RWPE2 (cell line): ENCODE data around the gene SLF1.
"Not testable (repeated sequence)": the region's sequence is repeated elsewhere in the genome, so short reads cannot be mapped to it uniquely, and the experiment has no call there.

Experiments
- ATAC-seq: fragments of 200-7000 bp; cut with Tn5 transposase; 3 replicates; pipeline ENCODE4 v1.9.1; 2021; ENCODE audit warnings: low read depth
- DNase-seq: peaks from one replicate; pipeline ENCODE4 v3.0.0-alpha.2; 2020; ENCODE audit warnings: low spot score
- H3K27ac ChIP-seq: fragments of 450-650 bp; 2 replicates; pipeline ENCODE4 v1.5.1; 2017; ENCODE audit warnings: mild to moderate bottlenecking; ENCODE audit not compliant: poor library complexity, severe bottlenecking
- H3K27me3 ChIP-seq: fragments of 250-450 bp; sonication (Bioruptor Pico); 2 replicates; pipeline ENCODE4 v1.5.1; 2021; ENCODE audit warnings: mild to moderate bottlenecking, moderate library complexity; ENCODE audit not compliant: insufficient read depth, poor library complexity, severe bottlenecking
- H3K36me3 ChIP-seq: fragments of 250-450 bp; sonication (Bioruptor Pico); 2 replicates; pipeline ENCODE4 v1.5.1; 2020; ENCODE audit warnings: low read depth, mild to moderate bottlenecking, moderate library complexity
- H3K4me1 ChIP-seq: fragments of 250-450 bp; sonication (Bioruptor Pico); 2 replicates; pipeline ENCODE4 v1.5.1; 2021; ENCODE audit warnings: mild to moderate bottlenecking, moderate library complexity; ENCODE audit not compliant: insufficient read depth, poor library complexity, severe bottlenecking
- H3K4me3 ChIP-seq: fragments of 250-450 bp; sonication (Bioruptor Pico); 2 replicates; pipeline ENCODE4 v1.5.1; 2021; ENCODE audit warnings: mild to moderate bottlenecking, moderate library complexity; ENCODE audit not compliant: severe bottlenecking
- H3K9me3 ChIP-seq: fragments of 250-450 bp; sonication (Bioruptor Pico); 2 replicates; pipeline ENCODE4 v1.5.1; 2021; ENCODE audit warnings: mild to moderate bottlenecking, moderate library complexity; ENCODE audit not compliant: severe bottlenecking
- TF ChIP-seq, protein P1 (sequence below): fragments of 450-650 bp; IDR thresholded peaks from one replicate; pipeline ENCODE4 v1.5.1; 2017; ENCODE audit warnings: mild to moderate bottlenecking, moderate library complexity; ENCODE audit not compliant: poor library complexity, severe bottlenecking

SLF1 gene

DNA sequence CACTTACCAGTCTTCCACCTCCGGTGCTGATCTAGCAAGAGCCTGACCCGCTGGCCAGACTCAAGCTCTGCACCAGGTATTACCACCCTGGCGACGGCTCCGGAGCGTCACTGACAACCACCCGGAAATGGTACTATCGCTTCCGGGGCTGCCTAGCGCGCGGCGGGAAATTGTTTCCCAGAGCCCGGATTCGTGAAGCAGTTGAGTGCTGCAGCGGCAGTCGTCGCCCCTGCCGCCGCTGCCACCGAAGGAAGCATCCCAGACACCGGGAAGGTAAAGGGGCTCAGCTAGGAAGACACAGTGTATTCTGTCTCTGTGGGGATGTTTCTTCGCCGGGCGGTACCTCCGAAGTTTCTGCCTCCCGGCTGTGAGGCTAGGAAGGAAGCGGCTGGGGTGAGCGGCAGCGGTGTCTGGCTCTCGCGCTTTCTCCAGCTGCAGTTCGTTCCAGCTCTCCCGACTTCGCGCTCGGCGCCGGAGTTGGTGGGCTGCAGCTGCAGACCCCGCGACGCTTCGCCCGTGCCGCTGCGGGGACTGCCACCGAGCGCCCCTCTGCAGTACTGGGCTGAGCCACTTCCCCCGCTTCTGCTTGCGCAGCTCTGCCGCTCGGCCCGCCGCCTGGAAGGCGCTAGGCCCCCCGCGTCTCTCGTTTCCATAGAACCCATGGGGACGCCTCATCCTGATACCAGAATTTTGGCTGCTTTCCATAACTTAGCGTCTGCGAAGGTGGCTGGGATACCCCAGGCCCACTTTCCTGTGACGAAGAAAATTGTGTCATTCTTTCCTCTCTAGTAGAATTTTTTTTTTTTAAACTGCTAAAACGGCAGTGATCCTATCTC lies at the start of gene SLF1, which contains the start of gene KIAA0825:
Gene SLF1, plus strand, starts transcription at position 177 of the 836 bp plus-strand sequence. CDS start 10,142 bp downstream, outside the sequence.
Gene KIAA0825, minus strand, starts transcription at position 112 of the 836 bp plus-strand sequence. CDS start 81,478 bp downstream, outside the sequence.
- TF ChIP-seq, protein P1, sequence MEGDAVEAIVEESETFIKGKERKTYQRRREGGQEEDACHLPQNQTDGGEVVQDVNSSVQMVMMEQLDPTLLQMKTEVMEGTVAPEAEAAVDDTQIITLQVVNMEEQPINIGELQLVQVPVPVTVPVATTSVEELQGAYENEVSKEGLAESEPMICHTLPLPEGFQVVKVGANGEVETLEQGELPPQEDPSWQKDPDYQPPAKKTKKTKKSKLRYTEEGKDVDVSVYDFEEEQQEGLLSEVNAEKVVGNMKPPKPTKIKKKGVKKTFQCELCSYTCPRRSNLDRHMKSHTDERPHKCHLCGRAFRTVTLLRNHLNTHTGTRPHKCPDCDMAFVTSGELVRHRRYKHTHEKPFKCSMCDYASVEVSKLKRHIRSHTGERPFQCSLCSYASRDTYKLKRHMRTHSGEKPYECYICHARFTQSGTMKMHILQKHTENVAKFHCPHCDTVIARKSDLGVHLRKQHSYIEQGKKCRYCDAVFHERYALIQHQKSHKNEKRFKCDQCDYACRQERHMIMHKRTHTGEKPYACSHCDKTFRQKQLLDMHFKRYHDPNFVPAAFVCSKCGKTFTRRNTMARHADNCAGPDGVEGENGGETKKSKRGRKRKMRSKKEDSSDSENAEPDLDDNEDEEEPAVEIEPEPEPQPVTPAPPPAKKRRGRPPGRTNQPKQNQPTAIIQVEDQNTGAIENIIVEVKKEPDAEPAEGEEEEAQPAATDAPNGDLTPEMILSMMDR = no peak
- H3K36me3 ChIP-seq = peaks cover 7% of the 10 kb centered on the region
- H3K27ac ChIP-seq = peak within 1 kb of the TSS; percentile 88
- peak; percentile 95 for ATAC-seq
- no peaks in the 10 kb centered on the region for H3K9me3 ChIP-seq
- DNase-seq = peak; percentile 93
- H3K4me3 ChIP-seq = peak within 1 kb of the TSS; percentile 61
- H3K27me3 ChIP-seq = no peaks in the 10 kb centered on the region
- peaks cover 20% of the 10 kb centered on the region for H3K4me1 ChIP-seq

DNA sequence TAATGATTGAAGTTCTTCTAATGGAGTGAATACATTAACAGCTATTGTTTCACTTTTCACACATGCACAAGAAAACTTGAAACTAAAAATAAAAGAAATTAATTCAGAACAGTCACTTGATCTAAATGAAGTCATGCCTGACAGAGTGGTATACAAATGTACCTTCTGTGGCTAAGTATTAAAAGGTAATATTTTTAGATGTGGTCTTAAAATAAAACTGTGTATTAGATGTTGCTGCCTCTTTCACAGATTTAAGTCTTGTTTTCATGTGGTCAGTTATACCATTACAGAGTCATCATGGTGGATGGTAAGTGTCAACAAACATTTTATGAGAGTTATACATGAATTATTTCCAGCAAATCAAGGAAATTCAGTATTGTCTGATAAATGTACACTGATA lies 47.1 kb upstream of the SLF1 start:
- DNase-seq = no peak
- no peak for ATAC-seq
- no peaks in the 10 kb centered on the region for H3K36me3 ChIP-seq

GRCh38 chr5:94573349-94573748 lies 45.1 kb upstream of the SLF1 start:
- H3K36me3 ChIP-seq, H3K27ac ChIP-seq, DNase-seq, ATAC-seq, H3K27me3 ChIP-seq, H3K4me1 ChIP-seq, H3K4me3 ChIP-seq, H3K9me3 ChIP-seq: not testable (repeated sequence)

More for the DNA sequence above, 47.1 kb upstream of the SLF1 start:
- H3K4me1 ChIP-seq = no peaks in the 10 kb centered on the region
- no peak overlapping the region for H3K4me3 ChIP-seq
- H3K27ac ChIP-seq = no peak overlapping the region
- H3K9me3 ChIP-seq = no peaks in the 10 kb centered on the region
- TF ChIP-seq, protein P1 = no peak
- no peaks in the 10 kb centered on the region for H3K27me3 ChIP-seq

- Histone ChIP-seq H3K27ac (no peak overlapping the region), H3K4me3 (no peak overlapping the region), H3K36me3 (no peaks in the 10 kb centered on the region), H3K27me3 (no peaks in the 10 kb centered on the region), H3K9me3 (no peaks in the 10 kb centered on the region), H3K4me1 (no peaks in the 10 kb centered on the region)
- ATAC-seq (no peak), DNase-seq (no peak)
- TF ChIP-seq, protein P1 = no peak
These were observed 43.3 kb upstream of the SLF1 start for GRCh38 chr5:94575196-94575595.

GRCh38 chr5:94577466-94578245 lies 40.8 kb upstream of the SLF1 start:
- Histone ChIP-seq H3K36me3 (no peaks in the 10 kb centered on the region), H3K4me3 (no peak overlapping the region), H3K4me1 (no peaks in the 10 kb centered on the region), H3K27ac (no peak overlapping the region), H3K27me3 (no peaks in the 10 kb centered on the region), H3K9me3 (no peaks in the 10 kb centered on the region)
- TF ChIP-seq, protein P1 = no peak
- ATAC-seq (no peak), DNase-seq (no peak)
